A172 (cell line): ENCODE data around the gene IFIT1. TPM values are rescaled to one million over a fixed set of nuclear protein-coding genes. Genes with fewer than 3 reads are reported as not detected.
A peak's percentile ranks its signal among the peaks of the same experiment; 100 is the strongest.

Experiments
- DNase-seq: peaks from one replicate; pipeline ENCODE4 v3.0.0-alpha.2; 2015; ENCODE audit warnings: low spot score
- total RNA-seq: library from RNA; depleted of rRNA; stranded (reverse); fragments of >200 nt; shearing (Covaris generic); gene quantifications from 2 replicates; pipeline ENCODE4 v1.2.3, GENCODE V29; 2014; rRNA removed

IFIT1 gene
- total RNA-seq, 1 experiment from 2014 or later, result 22.9 TPM

DNA sequence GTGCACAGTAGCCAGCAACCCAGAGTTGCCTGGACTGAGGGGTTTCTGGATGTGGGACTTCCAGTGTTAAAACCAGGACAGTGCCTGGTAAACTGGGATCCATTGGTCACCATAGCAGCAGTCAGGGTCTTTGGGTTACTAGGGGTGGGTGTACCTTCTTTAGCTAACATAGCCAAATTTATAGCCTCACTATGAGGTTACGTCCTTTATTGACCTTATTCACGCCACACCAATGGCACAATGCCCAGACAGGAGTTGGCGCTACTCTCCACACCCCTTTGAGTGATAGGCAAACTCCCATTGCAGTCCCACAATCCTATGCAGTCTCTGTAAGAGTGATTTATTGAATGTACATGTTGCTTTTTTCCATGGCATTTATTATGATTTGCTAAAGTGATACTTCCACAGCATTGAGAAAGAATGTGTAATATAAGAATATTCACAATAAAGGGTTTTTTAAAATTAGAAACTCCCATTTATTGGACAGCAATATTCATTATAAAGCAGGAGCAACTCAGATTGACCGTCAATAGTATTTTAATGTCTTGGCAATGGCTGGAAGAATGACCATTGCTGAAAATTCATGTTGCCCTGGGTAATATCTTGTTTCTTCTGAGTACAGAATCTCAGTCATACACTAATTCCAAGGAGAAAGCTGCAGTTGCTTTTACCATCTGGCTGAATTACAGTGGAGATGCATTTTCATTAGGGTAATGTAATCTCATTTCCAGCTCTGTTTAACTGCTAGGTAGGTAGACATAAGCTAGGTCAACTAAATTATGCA lies 48.0 kb downstream of the IFIT1 start:
- DNase-seq, result peak; percentile 29

GRCh38 chr10:89442289-89442688 lies 49.9 kb downstream of the IFIT1 start:
- DNase-seq, result no peak

DNA sequence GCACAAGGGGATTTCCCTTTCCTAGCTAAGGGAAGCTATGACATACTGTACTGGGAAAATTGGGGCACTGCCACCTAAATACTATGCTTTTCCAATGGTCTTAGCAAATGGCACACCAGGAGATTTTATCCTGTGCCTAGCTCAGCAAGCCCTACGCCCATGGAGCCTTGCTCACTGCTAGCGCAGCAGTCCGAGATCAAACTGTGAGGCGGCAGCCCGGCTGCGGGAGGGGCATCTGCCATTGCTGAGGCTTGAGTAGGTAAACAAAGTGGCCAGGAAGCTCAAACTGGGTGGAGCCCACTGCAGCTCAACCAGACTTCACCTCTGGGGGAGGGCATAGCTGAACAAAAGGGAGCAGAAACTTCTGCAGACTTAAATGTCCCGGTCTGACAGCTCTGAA lies 52.4 kb downstream of the IFIT1 start:
- peak; percentile 32 for DNase-seq

DNA sequence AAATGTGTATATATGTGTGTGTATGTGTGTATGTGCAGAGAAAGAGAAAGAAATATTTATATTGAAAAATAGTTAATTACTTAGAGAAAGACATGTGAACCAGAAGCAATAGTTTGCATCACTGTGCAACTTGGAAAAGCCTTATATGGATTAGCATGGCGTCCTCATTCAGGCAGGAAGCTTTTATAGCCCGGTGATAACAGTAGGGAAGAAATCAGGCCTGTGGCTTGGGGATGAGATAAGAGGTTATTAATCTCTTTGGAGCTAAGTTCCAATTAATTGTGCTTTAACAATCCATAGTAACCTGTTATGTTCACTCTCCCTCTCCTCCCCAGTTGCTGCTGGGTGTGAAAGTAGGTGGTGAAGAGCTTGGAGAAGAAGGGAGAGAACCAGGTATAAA lies 58.5 kb downstream of the IFIT1 start:
- DNase-seq, result no peak

GRCh38 chr10:89452193-89452592 lies 59.8 kb downstream of the IFIT1 start:
- DNase-seq, result no peak

DNA sequence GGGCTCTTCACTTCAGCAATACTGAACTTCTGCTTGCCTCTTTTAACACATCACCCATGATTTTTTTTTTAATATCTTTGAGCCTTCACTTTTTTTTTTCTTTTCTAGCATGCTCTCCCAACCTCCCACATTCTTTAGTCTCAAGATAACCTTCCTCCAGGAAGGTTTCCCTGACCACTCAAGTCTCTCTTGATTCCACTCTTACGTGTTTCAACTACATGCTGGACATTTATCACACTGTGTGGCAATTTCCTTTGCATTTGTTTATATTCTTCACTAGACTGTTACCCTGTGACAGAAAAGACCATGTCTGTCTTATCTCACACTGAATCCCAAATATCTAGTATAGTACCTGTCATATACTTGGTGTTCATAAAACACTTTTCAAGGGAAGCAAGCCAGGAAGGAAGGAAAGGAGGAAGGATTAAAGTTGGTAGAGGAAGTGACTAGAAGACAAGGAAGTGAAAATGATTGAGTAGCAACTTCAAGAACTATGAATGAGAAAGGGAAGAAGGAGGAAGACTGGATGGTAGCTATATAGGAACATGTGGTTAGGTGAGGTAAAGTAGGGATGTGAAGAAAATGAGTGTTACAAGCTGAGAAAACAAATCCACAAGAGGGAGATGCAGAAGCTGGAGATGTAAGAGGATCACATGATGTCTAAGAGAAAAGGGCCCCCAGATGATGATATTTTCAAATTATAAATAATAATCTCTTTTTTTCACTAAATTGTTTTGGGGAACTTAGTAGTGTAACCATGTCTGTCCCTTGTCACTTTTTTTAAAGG lies 62.3 kb downstream of the IFIT1 start:
- no peak for DNase-seq

Other genes with a start within 250 kb of the IFIT1 start
- 0.09 TPM in 1 of 2 replicates, not detected in the other for gene CH25H, start 185.3 kb upstream of the IFIT1 start, total RNA-seq
- 92.1 and 113 TPM in 2 replicates for gene LIPA, start 140.8 kb upstream of the IFIT1 start, total RNA-seq
- 2.5 and 3.5 TPM in 2 replicates for gene IFIT2, start 90.6 kb upstream of the IFIT1 start, total RNA-seq
- 16.6 and 17.2 TPM in 2 replicates for gene IFIT3, start 64.6 kb upstream of the IFIT1 start, total RNA-seq
- not detected in 2 replicates for gene IFIT1B, start 14.6 kb upstream of the IFIT1 start, total RNA-seq
- gene IFIT5, start 21.9 kb downstream of the IFIT1 start, total RNA-seq, result 35.5 and 38.5 TPM in 2 replicates
- gene SLC16A12, start 143.0 kb downstream of the IFIT1 start, total RNA-seq, result 0.38 and 0.50 TPM in 2 replicates